ENCODE data around the gene TRHDE.

Gene TRHDE

DNA sequence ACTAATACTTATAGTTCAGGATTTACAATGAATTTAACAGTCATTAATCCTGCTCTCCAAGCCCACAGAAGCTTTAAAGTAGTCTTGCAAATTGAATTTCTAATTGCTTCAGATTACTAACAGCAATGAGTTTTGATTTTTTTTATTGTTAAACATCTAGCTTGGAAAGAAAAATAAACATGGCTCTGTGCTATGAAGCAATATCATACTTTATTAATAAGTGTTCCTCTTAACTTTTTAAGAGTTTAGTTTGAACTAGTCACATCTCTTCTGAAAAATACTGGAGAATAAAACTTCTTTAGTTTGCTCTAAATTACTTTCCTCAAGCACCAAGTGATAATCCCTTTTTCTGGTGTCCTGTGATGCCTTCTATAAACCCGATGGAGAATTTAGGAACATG is 250.2 kb downstream of the TRHDE start:
- H3K4me1 Mint-ChIP-seq (ENCODE audit: low read depth) = no peaks in the 10 kb centered on the region
- H3K9me3 Mint-ChIP-seq = no peaks in the 10 kb centered on the region
- H3K27ac Mint-ChIP-seq = no peak overlapping the region
- no peaks in the 10 kb centered on the region for H3K36me3 Mint-ChIP-seq (ENCODE audit: low read depth)
- H3K27me3 Mint-ChIP-seq = no peaks in the 10 kb centered on the region
- no peak overlapping the region for H3K4me3 Mint-ChIP-seq

- no peak overlapping the region for H3K4me3 Mint-ChIP-seq
- H3K27ac Mint-ChIP-seq = no peak overlapping the region
- no peaks in the 10 kb centered on the region for H3K9me3 Mint-ChIP-seq
- no peaks in the 10 kb centered on the region for H3K36me3 Mint-ChIP-seq (ENCODE audit: low read depth)
- H3K27me3 Mint-ChIP-seq = no peaks in the 10 kb centered on the region
- H3K4me1 Mint-ChIP-seq (ENCODE audit: low read depth) = no peaks in the 10 kb centered on the region
Observed at GRCh38 chr12:72523754-72524153, 251.6 kb downstream of the TRHDE start.

DNA sequence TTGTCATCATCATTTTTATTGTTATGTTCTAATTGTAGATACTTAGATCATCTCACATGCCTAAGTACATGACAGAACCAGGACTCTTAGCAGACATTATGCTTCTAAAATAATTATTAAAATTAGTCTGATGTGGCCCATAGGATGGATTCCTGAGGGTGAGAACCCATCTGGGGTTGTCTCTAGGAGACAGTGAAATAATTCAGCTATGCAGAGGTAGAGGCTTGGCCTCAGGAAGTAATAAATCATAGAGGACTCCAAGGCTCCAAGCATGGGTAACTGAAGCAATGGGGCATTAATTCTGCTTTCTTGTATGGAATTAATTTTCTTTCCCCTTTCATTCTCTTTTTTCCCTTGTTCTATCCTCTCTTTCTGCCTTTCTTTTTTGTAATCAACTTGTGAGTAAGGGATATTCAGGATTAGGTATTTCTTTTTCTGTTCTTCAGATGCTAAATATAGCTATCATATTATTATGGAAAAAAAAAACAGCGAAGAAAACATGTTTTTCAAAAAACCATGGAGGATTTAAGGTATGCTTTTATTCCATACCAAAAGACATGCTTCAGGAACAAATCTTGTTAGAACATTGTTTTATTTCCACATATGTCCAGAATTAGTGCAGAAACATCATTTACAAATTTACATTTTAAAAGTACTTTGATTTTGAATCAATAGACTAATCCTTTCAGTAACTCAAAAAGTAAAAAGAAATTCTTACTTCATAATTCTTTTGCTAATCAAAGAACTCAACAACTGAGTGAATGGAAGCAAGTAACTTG is 263.2 kb downstream of the TRHDE start:
- no peak overlapping the region for H3K4me3 Mint-ChIP-seq
- no peaks in the 10 kb centered on the region for H3K4me1 Mint-ChIP-seq (ENCODE audit: low read depth)
- H3K9me3 Mint-ChIP-seq = peaks cover 23% of the 10 kb centered on the region
- no peaks in the 10 kb centered on the region for H3K27me3 Mint-ChIP-seq
- H3K27ac Mint-ChIP-seq = no peak overlapping the region
- H3K36me3 Mint-ChIP-seq (ENCODE audit: low read depth) = no peaks in the 10 kb centered on the region

GRCh38 chr12:72540811-72541210 is 268.6 kb downstream of the TRHDE start:
- Mint-ChIP-seq H3K27me3 (no peaks in the 10 kb centered on the region), H3K4me3 (no peak overlapping the region), H3K36me3 (ENCODE audit: low read depth) (no peaks in the 10 kb centered on the region), H3K9me3 (peaks cover 19% of the 10 kb centered on the region), H3K27ac (no peak overlapping the region), H3K4me1 (ENCODE audit: low read depth) (no peaks in the 10 kb centered on the region)

DNA sequence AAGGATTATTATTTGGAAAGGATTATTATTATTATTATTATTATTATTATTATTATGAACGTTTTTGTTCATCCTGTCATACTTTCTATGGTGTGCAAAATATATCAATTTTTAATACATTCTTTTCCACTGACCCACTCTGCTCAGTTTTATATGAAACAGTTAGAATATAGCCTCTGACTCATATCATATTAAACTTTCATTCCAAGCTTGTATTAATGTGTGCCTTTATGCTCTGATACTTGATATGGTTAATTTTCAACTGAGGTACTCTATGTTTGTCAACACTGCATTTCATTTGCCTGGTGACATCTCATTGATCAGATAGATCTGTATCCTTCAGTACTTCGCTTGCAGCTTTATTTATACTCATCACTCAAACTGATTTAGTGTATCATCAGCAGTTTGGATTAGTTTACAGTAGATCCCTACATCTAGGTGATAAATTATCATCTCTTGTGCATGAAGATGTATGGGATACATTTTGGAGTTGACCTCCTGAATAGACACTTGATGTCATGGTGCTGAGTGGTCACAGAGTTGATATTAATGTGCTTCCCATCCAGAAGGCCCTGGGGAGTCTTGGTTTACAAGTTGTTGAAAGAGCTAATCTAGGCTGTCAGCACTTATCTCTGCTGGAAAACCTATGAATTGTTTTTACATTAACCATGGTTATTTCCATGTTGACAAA is 271.8 kb downstream of the TRHDE start:
- Mint-ChIP-seq H3K4me1 (ENCODE audit: low read depth) (no peaks in the 10 kb centered on the region), H3K4me3 (no peak overlapping the region), H3K9me3 (peaks cover 4% of the 10 kb centered on the region), H3K27ac (no peak overlapping the region), H3K36me3 (ENCODE audit: low read depth) (no peaks in the 10 kb centered on the region), H3K27me3 (no peaks in the 10 kb centered on the region)

DNA sequence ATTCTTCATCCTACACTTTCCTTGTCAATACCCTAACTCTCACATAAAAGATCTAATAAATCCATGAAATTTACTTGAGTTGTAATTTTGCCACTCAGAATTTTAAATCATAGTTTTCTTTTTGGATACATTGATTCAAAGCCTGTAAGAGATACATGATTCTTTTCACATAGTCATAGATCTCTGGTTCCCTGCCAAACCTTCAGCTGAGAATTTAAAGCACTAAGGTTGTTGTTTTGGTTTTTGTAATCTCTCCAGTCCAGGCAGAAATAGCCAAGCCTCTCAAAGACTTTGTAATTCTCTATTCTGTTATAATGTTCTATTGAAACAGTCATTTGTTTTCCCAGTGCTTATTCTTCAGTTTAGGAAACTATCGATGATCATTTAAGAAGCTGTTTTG is 273.9 kb downstream of the TRHDE start:
- H3K27me3 Mint-ChIP-seq = no peaks in the 10 kb centered on the region
- no peaks in the 10 kb centered on the region for H3K4me1 Mint-ChIP-seq (ENCODE audit: low read depth)
- no peaks in the 10 kb centered on the region for H3K36me3 Mint-ChIP-seq (ENCODE audit: low read depth)
- no peaks in the 10 kb centered on the region for H3K9me3 Mint-ChIP-seq
- no peak overlapping the region for H3K27ac Mint-ChIP-seq
- H3K4me3 Mint-ChIP-seq = no peak overlapping the region

DNA sequence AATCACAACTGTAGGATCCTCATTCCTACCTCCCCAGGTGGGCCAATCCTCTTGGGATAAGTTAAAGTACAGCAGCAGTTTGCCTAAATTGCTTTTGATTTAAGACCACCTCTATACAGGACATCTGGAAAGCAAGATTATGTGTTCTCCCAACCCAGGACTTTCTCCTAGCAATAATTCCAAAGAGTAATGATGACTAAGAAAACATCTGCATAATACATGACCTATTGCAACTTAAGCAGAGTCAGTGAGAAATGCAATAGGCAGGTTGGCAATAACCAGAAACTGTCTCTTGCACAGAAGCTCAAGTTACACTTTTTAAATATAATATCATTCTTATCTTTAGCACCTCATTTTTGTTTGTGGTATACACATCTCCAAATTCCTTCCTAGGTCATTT is 275.4 kb downstream of the TRHDE start:
- H3K4me1 Mint-ChIP-seq (ENCODE audit: low read depth) = no peaks in the 10 kb centered on the region
- H3K9me3 Mint-ChIP-seq = peaks cover 4% of the 10 kb centered on the region
- no peaks in the 10 kb centered on the region for H3K36me3 Mint-ChIP-seq (ENCODE audit: low read depth)
- H3K27me3 Mint-ChIP-seq = no peaks in the 10 kb centered on the region
- no peak overlapping the region for H3K4me3 Mint-ChIP-seq
- H3K27ac Mint-ChIP-seq = no peak overlapping the region

GRCh38 chr12:72549184-72549583 is 277.0 kb downstream of the TRHDE start:
- no peak overlapping the region for H3K27ac Mint-ChIP-seq

GRCh38 chr12:72560003-72560769 is 288.0 kb downstream of the TRHDE start:
- Mint-ChIP-seq H3K4me1 (ENCODE audit: low read depth) (no peaks in the 10 kb centered on the region), H3K4me3 (no peak overlapping the region), H3K36me3 (ENCODE audit: low read depth) (no peaks in the 10 kb centered on the region), H3K9me3 (peaks cover 5% of the 10 kb centered on the region), H3K27me3 (no peaks in the 10 kb centered on the region), H3K27ac (no peak overlapping the region)

More at GRCh38 chr12:72549184-72549583, 277.0 kb downstream of the TRHDE start:
- Mint-ChIP-seq H3K9me3 (peaks cover 4% of the 10 kb centered on the region), H3K36me3 (ENCODE audit: low read depth) (no peaks in the 10 kb centered on the region), H3K4me3 (no peak overlapping the region), H3K27me3 (no peaks in the 10 kb centered on the region), H3K4me1 (ENCODE audit: low read depth) (no peaks in the 10 kb centered on the region)

- Mint-ChIP-seq H3K27ac (no peak overlapping the region), H3K9me3 (no peaks in the 10 kb centered on the region), H3K4me1 (ENCODE audit: low read depth) (no peaks in the 10 kb centered on the region), H3K4me3 (no peak overlapping the region), H3K36me3 (ENCODE audit: low read depth) (no peaks in the 10 kb centered on the region), H3K27me3 (no peaks in the 10 kb centered on the region)
Observed at GRCh38 chr12:72570601-72571000, 298.4 kb downstream of the TRHDE start.

DNA sequence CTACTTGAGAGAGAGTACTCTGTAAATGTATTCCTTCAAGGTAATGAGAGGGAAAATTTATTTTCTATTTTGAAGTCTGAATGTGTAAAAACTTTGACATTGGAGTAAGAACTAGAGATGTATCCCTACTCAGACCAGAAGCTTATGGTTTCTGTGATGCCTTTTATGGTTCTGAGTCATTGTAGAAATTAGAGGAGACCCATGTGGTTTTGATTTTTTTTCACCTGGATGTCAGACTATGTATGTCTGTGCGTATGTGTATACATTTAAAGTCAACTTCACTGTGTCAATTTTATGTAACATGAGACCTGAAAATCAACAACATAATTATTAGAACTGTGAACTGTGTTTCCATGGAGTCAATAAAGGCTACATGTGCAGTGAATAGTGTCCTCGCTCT is 302.0 kb downstream of the TRHDE start:
- H3K27me3 Mint-ChIP-seq = no peaks in the 10 kb centered on the region
- no peaks in the 10 kb centered on the region for H3K4me1 Mint-ChIP-seq (ENCODE audit: low read depth)
- H3K36me3 Mint-ChIP-seq (ENCODE audit: low read depth) = no peaks in the 10 kb centered on the region
- no peak overlapping the region for H3K27ac Mint-ChIP-seq
- H3K4me3 Mint-ChIP-seq = no peak overlapping the region
- H3K9me3 Mint-ChIP-seq = no peaks in the 10 kb centered on the region

DNA sequence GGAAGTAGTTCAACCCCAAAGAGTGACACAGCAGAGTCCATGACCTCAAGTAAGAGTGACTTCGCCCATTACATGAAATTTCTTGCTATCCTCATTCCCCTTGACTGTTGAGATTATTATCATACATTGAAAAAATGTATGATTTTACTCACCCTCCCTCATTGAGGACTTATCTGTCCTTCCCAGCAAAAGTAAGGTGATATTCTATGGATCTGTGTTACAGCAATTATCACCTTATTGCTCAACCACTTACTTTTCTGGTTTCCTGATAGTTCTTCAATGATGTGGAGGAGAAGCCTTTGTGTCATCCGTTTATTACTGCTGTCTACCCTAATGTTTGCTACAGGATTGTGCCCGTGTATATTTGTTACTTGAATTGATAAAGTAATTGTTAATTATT is 306.2 kb downstream of the TRHDE start:
- no peak overlapping the region for H3K27ac Mint-ChIP-seq
- H3K36me3 Mint-ChIP-seq (ENCODE audit: low read depth) = no peaks in the 10 kb centered on the region
- no peaks in the 10 kb centered on the region for H3K4me1 Mint-ChIP-seq (ENCODE audit: low read depth)
- H3K9me3 Mint-ChIP-seq = no peaks in the 10 kb centered on the region
- no peak overlapping the region for H3K4me3 Mint-ChIP-seq
- no peaks in the 10 kb centered on the region for H3K27me3 Mint-ChIP-seq

DNA sequence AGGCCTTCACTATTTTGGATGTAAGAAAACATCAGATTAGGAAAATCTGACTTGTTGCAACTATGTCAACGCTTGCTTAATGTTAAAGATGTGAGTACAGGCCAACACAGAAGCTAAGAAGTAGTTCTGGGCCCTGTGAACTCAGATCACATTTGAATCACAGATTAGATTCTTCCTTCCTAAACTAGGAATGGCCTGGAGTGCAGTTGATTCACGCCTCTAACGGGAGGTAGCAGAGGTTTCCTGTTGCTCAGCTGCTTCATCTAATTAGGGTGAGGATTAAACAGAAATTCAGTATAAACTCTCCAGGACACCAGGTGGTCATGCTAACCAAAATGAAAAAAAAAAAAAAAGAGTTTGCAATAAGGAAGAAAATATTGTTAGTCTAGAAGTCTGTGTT is 314.3 kb downstream of the TRHDE start:
- Mint-ChIP-seq H3K27ac (no peak overlapping the region), H3K4me1 (ENCODE audit: low read depth) (no peaks in the 10 kb centered on the region), H3K27me3 (no peaks in the 10 kb centered on the region), H3K9me3 (peaks cover 17% of the 10 kb centered on the region), H3K36me3 (ENCODE audit: low read depth) (no peaks in the 10 kb centered on the region), H3K4me3 (no peak overlapping the region)

DNA sequence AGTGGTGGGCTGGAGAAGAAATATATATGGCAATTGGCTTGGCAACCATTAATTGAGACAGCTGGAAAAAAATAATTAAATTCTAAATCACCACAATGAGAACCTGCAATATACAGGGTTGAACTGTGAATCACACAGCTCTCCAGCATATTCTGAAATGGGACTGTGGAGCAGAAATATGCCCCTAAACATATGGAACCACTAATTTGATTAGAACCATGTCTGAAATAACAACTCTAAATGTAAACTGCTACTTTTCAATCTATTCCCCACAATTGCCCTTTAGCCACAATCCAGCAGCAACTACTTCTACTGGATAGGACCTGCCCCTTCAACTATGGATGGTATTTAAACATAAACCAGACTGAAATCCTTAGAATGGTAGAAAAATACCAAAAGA is 330.4 kb downstream of the TRHDE start:
- Mint-ChIP-seq H3K36me3 (ENCODE audit: low read depth) (no peaks in the 10 kb centered on the region), H3K27ac (no peak overlapping the region), H3K4me3 (no peak overlapping the region)

GRCh38 chr12:72605975-72606374 is 333.8 kb downstream of the TRHDE start:
- Mint-ChIP-seq H3K36me3 (ENCODE audit: low read depth) (no peaks in the 10 kb centered on the region), H3K27me3 (no peaks in the 10 kb centered on the region), H3K27ac (no peak overlapping the region), H3K4me3 (no peak overlapping the region), H3K4me1 (ENCODE audit: low read depth) (no peaks in the 10 kb centered on the region), H3K9me3 (peaks cover 13% of the 10 kb centered on the region)

More for the DNA sequence above, 330.4 kb downstream of the TRHDE start:
- Mint-ChIP-seq H3K9me3 (peaks cover 19% of the 10 kb centered on the region), H3K27me3 (no peaks in the 10 kb centered on the region), H3K4me1 (ENCODE audit: low read depth) (no peaks in the 10 kb centered on the region)
